Fibroblast of lung (primary cell): ENCODE measurements around the gene WDR27. TPM values are rescaled to one million over a fixed set of nuclear protein-coding genes. Genes with fewer than 3 reads are reported as not detected.
A peak's percentile ranks its signal among the peaks of the same experiment; 100 is the strongest.

ENCODE experiments used
- DNase-seq, 2 donors: peaks; one replicate each; pipeline versions ENCODE4 v3.0.0 to v3.0.0-alpha.2; 2010; ENCODE audit warnings: low read depth in 2 of 2
- H2AFZ ChIP-seq: 2 replicates; pipeline ENCODE4 v1.5.1; 2012; ENCODE audit warnings: low read length, control low read depth, inconsistent platforms
- H3K27ac ChIP-seq: 2 replicates; pipeline ENCODE4 v1.5.1; 2011; ENCODE audit warnings: low read length, control low read depth; ENCODE audit not compliant: insufficient read depth
- H3K27me3 ChIP-seq: 2 replicates; pipeline ENCODE4 v1.5.1; 2011; ENCODE audit warnings: mild to moderate bottlenecking, low read length; ENCODE audit not compliant: control insufficient read depth, insufficient read depth
- H3K36me3 ChIP-seq: 2 replicates; pipeline ENCODE4 v1.5.1; 2011; ENCODE audit warnings: low read length; ENCODE audit not compliant: control insufficient read depth, insufficient read depth
- H3K4me1 ChIP-seq: 2 replicates; pipeline ENCODE4 v1.5.1; 2011; ENCODE audit warnings: low read length; ENCODE audit not compliant: control insufficient read depth, insufficient read depth; ENCODE audit errors: extremely low read depth
- H3K4me2 ChIP-seq: 2 replicates; pipeline ENCODE4 v1.5.1; 2011; ENCODE audit warnings: low read length, control low read depth; ENCODE audit not compliant: insufficient read depth; ENCODE audit errors: extremely low read depth
- H3K4me3 ChIP-seq, 4 experiments: fragments of 200-600 bp in 1 of 4; sonication (generic) in 1 of 4; replicated peaks in 1 of 4; 2 replicates each; pipeline ENCODE4 v1.5.1; 2011 to 2016; ENCODE audit warnings: low read length in 4 of 4, low read depth in 3 of 4, mild to moderate bottlenecking in 3 of 4, control low read depth in 2 of 4, inconsistent platforms in 1 of 4, mixed read lengths in 1 of 4; ENCODE audit not compliant: insufficient read depth in 1 of 4; ENCODE audit errors: control extremely low read depth in 1 of 4
- H3K79me2 ChIP-seq: 2 replicates; pipeline ENCODE4 v1.5.1; 2012; ENCODE audit warnings: mild to moderate bottlenecking, low read length, inconsistent platforms; ENCODE audit not compliant: control insufficient read depth, insufficient read depth
- H3K9ac ChIP-seq: 2 replicates; pipeline ENCODE4 v1.5.1; 2011; ENCODE audit warnings: mild to moderate bottlenecking, low read length, control low read depth; ENCODE audit not compliant: insufficient read depth
- H3K9me3 ChIP-seq: 2 replicates; pipeline ENCODE4 v1.5.1; 2012; ENCODE audit warnings: low read depth, low read length; ENCODE audit not compliant: control insufficient read depth, insufficient read depth
- H4K20me1 ChIP-seq: 2 replicates; pipeline ENCODE4 v1.5.1; 2011; ENCODE audit warnings: low read length; ENCODE audit not compliant: control insufficient read depth, insufficient read depth; ENCODE audit errors: extremely low read depth
- CTCF ChIP-seq, 2 donors: IDR thresholded peaks in 1 of 2; conservative IDR thresholded peaks in 1 of 2; 1 replicate in 1 of 2; 2 replicates in 1 of 2; pipeline ENCODE4 v1.5.1; 2011 to 2012; ENCODE audit warnings: low read length in 2 of 2, control low read depth in 1 of 2, inconsistent platforms in 1 of 2, low read depth in 1 of 2, mild to moderate bottlenecking in 1 of 2
- EZH2 ChIP-seq: IDR thresholded peaks from 2 replicates; pipeline ENCODE4 v1.5.1; 2012; ENCODE audit warnings: low read length, control low read depth, mild to moderate bottlenecking; ENCODE audit errors: missing control alignments
- polyA plus RNA-seq, 2 donors: library from polyadenylated mRNA; depleted of rRNA in 1 of 2; stranded (reverse) in 1 of 2; unstranded in 1 of 2; fragments of >200 nt; gene quantifications; 2 replicates each; pipeline ENCODE4 v1.2.1, GENCODE V29; 2011 to 2012; ENCODE audit warnings: missing spikeins in 1 of 2
- total RNA-seq: library from RNA; depleted of rRNA; stranded (reverse); fragments of >200 nt; gene quantifications from 2 replicates; pipeline ENCODE4 v1.2.1, GENCODE V29; 2014

The WDR27 gene
- total and polyA plus RNA-seq, 2 donors (not counting 1 experiment from before 2014, with no cell fraction given), result 8.8 to 23.3 TPM

- no peak overlapping the region for H3K9ac ChIP-seq
- no peaks in the 10 kb centered on the region for H3K79me2 ChIP-seq
- no peak for TF ChIP-seq EZH2
- TF ChIP-seq CTCF (conservative IDR thresholded peaks at IDR 0.05 in 1 of 2, IDR thresholded peaks at IDR 0.05 in 1 of 2; ENCODE audit: low read depth in 1 of 2, low read length in 2 of 2), result no peak
- no peak overlapping the region for H3K4me3 ChIP-seq
- H3K4me1 ChIP-seq, result no peaks in the 10 kb centered on the region
- H3K9me3 ChIP-seq, result no peaks in the 10 kb centered on the region
- no peak overlapping the region for H3K4me2 ChIP-seq
- DNase-seq, result no peak
- no peak overlapping the region for H2AFZ ChIP-seq
- no peaks in the 10 kb centered on the region for H3K36me3 ChIP-seq
- no peak overlapping the region for H3K27ac ChIP-seq
- H3K27me3 ChIP-seq, result no peaks in the 10 kb centered on the region
- H4K20me1 ChIP-seq, result no peaks in the 10 kb centered on the region
These were observed 39.5 kb upstream of the WDR27 start for GRCh38 chr6:169741344-169741743.

GRCh38 chr6:169738976-169739529 lies 37.2 kb upstream of the WDR27 start:
- Histone ChIP-seq H3K27ac (no peak overlapping the region), H3K36me3 (no peaks in the 10 kb centered on the region), H3K79me2 (no peaks in the 10 kb centered on the region), H2AFZ (no peak overlapping the region), H3K9me3 (no peaks in the 10 kb centered on the region), H3K4me1 (no peaks in the 10 kb centered on the region), H4K20me1 (no peaks in the 10 kb centered on the region), H3K4me2 (no peak overlapping the region), H3K9ac (no peak overlapping the region), H3K27me3 (no peaks in the 10 kb centered on the region), H3K4me3 (no peak overlapping the region)
- DNase-seq, result no peak
- TF ChIP-seq EZH2, result no peak
- TF ChIP-seq CTCF (conservative IDR thresholded peaks at IDR 0.05 in 1 of 2, IDR thresholded peaks at IDR 0.05 in 1 of 2; ENCODE audit: low read depth in 1 of 2, low read length in 2 of 2), result no peak

GRCh38 chr6:169738204-169738975 lies 36.6 kb upstream of the WDR27 start:
- H3K36me3 ChIP-seq, result no peaks in the 10 kb centered on the region
- no peaks in the 10 kb centered on the region for H3K4me1 ChIP-seq
- H3K4me3 ChIP-seq, result no peak overlapping the region
- no peak overlapping the region for H3K27ac ChIP-seq
- no peaks in the 10 kb centered on the region for H4K20me1 ChIP-seq
- no peak for TF ChIP-seq CTCF (conservative IDR thresholded peaks at IDR 0.05 in 1 of 2, IDR thresholded peaks at IDR 0.05 in 1 of 2; ENCODE audit: low read depth in 1 of 2, low read length in 2 of 2)
- no peak for TF ChIP-seq EZH2
- no peaks in the 10 kb centered on the region for H3K9me3 ChIP-seq
- H3K4me2 ChIP-seq, result no peak overlapping the region
- peak in 1 of 2 donors; percentile 20 for DNase-seq
- no peak overlapping the region for H2AFZ ChIP-seq
- H3K9ac ChIP-seq, result no peak overlapping the region
- H3K27me3 ChIP-seq, result no peaks in the 10 kb centered on the region
- no peaks in the 10 kb centered on the region for H3K79me2 ChIP-seq
